HepG2 (cell line): ENCODE data around the gene CBR4. TPM values are rescaled to one million over a fixed set of nuclear protein-coding genes. Genes with fewer than 3 reads are reported as not detected.

Source experiments
- GTF2F1 ChIP-seq: fragments of 150-350 bp; IDR thresholded peaks from 2 replicates; pipeline ENCODE4 v1.6.1; 2014; ENCODE audit warnings: low read length
- HOMEZ ChIP-seq: IDR thresholded peaks from 2 replicates; pipeline ENCODE4 v1.6.1; 2016; ENCODE audit warnings: low read depth
- KMT2B ChIP-seq: IDR thresholded peaks from 2 replicates; pipeline ENCODE4 v1.6.1; 2016; ENCODE audit warnings: missing genetic modification reagents, missing compliant biosample characterization
- MIXL1 ChIP-seq: IDR thresholded peaks from 2 replicates; pipeline ENCODE4 v1.6.1; 2016
- MLXIP ChIP-seq: sonication (generic); formaldehyde crosslinking; IDR thresholded peaks from 2 replicates; pipeline ENCODE4 v1.9.0; 2021; ENCODE audit warnings: missing genetic modification reagents, borderline replicate concordance
- MTERF4 ChIP-seq: sonication (generic); formaldehyde crosslinking; IDR thresholded peaks from 2 replicates; pipeline ENCODE4 v1.8.0; 2023; ENCODE audit warnings: mild to moderate bottlenecking, missing genetic modification reagents
- NFATC3 ChIP-seq: sonication (generic); formaldehyde crosslinking; IDR thresholded peaks from 2 replicates; pipeline ENCODE4 v1.5.1; 2020; ENCODE audit warnings: mild to moderate bottlenecking, missing genetic modification reagents
- PAXIP1 ChIP-seq: sonication (generic); formaldehyde crosslinking; conservative IDR thresholded peaks from 2 replicates; pipeline ENCODE4 v1.4.0; 2020; ENCODE audit warnings: mild to moderate bottlenecking, missing genetic modification reagents, moderate library complexity
- PLRG1 ChIP-seq: fragments of 450-650 bp; conservative IDR thresholded peaks from 2 replicates; pipeline ENCODE4 v1.6.1; 2016
- ZFP82 ChIP-seq: sonication (generic); formaldehyde crosslinking; IDR thresholded peaks from 2 replicates; pipeline ENCODE4 v1.5.1; 2020; ENCODE audit warnings: mild to moderate bottlenecking, missing genetic modification reagents, borderline replicate concordance
- ZNF576 ChIP-seq: sonication (generic); formaldehyde crosslinking; IDR thresholded peaks from 2 replicates; pipeline ENCODE4 v1.4.0; 2020; ENCODE audit warnings: mild to moderate bottlenecking, missing genetic modification reagents
- ZNF609 ChIP-seq: sonication (generic); formaldehyde crosslinking; IDR thresholded peaks from 2 replicates; pipeline ENCODE4 v1.4.0; 2020; ENCODE audit warnings: mild to moderate bottlenecking, missing genetic modification reagents, borderline replicate concordance
- ZNF891 ChIP-seq: sonication (generic); formaldehyde crosslinking; IDR thresholded peaks from 2 replicates; pipeline ENCODE4 v1.5.0; 2020; ENCODE audit warnings: mild to moderate bottlenecking, missing genetic modification reagents
- polyA plus RNA-seq, 8 experiments: library from polyadenylated mRNA; depleted of rRNA in 3 of 8; stranded (reverse) in 7 of 8; unstranded in 1 of 8; fragments of >200 nt; fragmentation: Illumina TruSeq in 4 of 8; extraction: Trizol in 4 of 8; gene quantifications; 2 replicates each; pipeline versions ENCODE4 v1.2.1 to v1.2.3, GENCODE V29; 2011 to 2016; ENCODE audit warnings: low read depth in 4 of 8, missing spikeins in 1 of 8, mixed read lengths in 1 of 8; ENCODE audit not compliant: insufficient read depth in 1 of 8
- total RNA-seq, 5 experiments: library from RNA; depleted of rRNA; stranded (reverse); fragments of >200 nt; fragmentation: Illumina TruSeq; extraction: Trizol; gene quantifications; 2 replicates each; pipeline ENCODE4 v1.2.3, GENCODE V29; 2016; ENCODE audit warnings: low read depth in 1 of 5

CBR4 gene
- total and polyA plus RNA-seq, 2 of the 13 experiments (the other 11 are each of a cell fraction or from before 2014, with no cell fraction given): 7.3 to 20.7 TPM

- no peak; the same call in 1 of the 2 replicates for TF ChIP-seq PAXIP1 (CRISPR knock-in tag)
- 0 out of 2 replicates have a peak, but pooled peaks have one; percentile 58 for TF ChIP-seq ZNF891
- no peak for TF ChIP-seq ZNF609 (CRISPR knock-in tag)
- no peak for TF ChIP-seq ZFP82 (CRISPR knock-in tag)
- no peak for TF ChIP-seq HOMEZ (CRISPR knock-in tag)
- no peak for TF ChIP-seq PLRG1
- TF ChIP-seq MTERF4 (CRISPR knock-in tag): no peak
- TF ChIP-seq MIXL1 (CRISPR knock-in tag): no peak
- no peak for TF ChIP-seq NFATC3
- TF ChIP-seq KMT2B: peak; percentile 33; the same call in 1 of the 2 replicates
- TF ChIP-seq GTF2F1: no peak
- no peak for TF ChIP-seq ZNF576 (CRISPR knock-in tag)
- no peak for TF ChIP-seq MLXIP (CRISPR knock-in tag)
These were observed at the start of gene CBR4 (continued) for GRCh38 chr4:169010125-169011023.
